GM12864 (cell line): ENCODE data around the gene URB1.
"Not testable (repeated sequence)": the region's sequence is repeated elsewhere in the genome, so short reads cannot be mapped to it uniquely, and the experiment has no call there.

ENCODE experiments used
- DNase-seq: peaks from one replicate; pipeline ENCODE4 v3.0.0-alpha.2; 2011; ENCODE audit warnings: low read depth
- H3K4me3 ChIP-seq: 2 replicates; pipeline ENCODE4 v1.5.1; 2011; ENCODE audit warnings: mild to moderate bottlenecking, low read depth, low read length, control low read depth
- CTCF ChIP-seq: IDR thresholded peaks from 2 replicates; pipeline ENCODE4 v1.5.1; 2011; ENCODE audit warnings: low read depth, mild to moderate bottlenecking, moderate library complexity, low read length, control low read depth, inconsistent platforms; ENCODE audit errors: missing control alignments

URB1 gene

GRCh38 chr21:32314806-32315205 lies 78.0 kb downstream of the URB1 start:
- TF ChIP-seq CTCF: no peak
- no peak overlapping the region for H3K4me3 ChIP-seq
- DNase-seq: no peak

- DNase-seq: no peak
- H3K4me3 ChIP-seq: no peak overlapping the region
- TF ChIP-seq CTCF: no peak
These were observed 79.8 kb downstream of the URB1 start for GRCh38 chr21:32312976-32313375.

- H3K4me3 ChIP-seq: no peak overlapping the region
- no peak for DNase-seq
- TF ChIP-seq CTCF: no peak
These were observed 80.5 kb downstream of the URB1 start for GRCh38 chr21:32312326-32312725.

GRCh38 chr21:32311621-32312020 lies 81.2 kb downstream of the URB1 start:
- H3K4me3 ChIP-seq: no peak overlapping the region
- DNase-seq: no peak
- no peak for TF ChIP-seq CTCF

DNA sequence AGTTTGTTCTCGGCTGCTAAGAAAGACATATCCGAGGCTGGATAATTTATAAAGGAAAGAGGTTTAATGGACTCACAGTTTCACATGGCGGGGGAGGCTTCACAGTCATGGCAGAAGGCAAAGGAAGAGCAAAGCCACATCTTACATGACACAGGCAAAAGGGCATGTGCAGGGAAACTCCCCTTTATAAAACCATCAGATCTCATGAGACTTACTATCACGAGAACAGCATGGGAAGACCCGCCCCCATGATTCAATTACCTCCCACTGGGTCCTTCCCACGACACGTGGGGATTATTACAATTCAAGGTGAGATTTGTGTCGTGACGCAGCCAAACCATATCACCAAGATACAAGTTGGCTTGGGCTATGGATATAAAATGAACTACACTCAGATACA lies 81.8 kb downstream of the URB1 start:
- not testable (repeated sequence) for H3K4me3 ChIP-seq, DNase-seq

DNA sequence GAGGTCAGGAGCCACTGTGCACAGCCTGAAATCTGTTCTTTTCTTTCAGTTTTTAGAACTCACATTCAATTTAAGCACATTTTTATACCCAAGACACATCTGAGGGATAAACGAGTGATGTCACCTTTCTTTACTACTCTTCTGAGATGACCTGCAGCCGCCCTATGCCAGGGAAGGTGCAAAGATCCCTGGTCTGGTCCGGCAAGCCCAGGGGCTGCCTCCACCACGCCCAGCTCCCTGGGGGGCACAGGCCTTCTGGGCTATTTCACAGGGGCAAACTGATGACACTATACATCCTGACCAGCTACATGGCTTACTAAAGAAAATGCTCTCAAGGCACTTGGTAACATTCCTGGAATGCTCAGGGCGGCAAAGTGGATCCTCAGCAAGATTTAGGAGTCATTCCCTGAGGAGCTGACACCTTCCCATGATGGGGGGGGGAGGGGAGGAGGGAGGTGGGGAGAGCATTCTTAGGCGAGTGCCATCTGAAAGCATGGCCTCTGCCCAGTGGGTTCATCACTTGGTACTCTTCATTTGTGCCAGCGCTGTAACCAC lies 82.8 kb downstream of the URB1 start:
- DNase-seq: no peak
- no peak for TF ChIP-seq CTCF
- no peak overlapping the region for H3K4me3 ChIP-seq

DNA sequence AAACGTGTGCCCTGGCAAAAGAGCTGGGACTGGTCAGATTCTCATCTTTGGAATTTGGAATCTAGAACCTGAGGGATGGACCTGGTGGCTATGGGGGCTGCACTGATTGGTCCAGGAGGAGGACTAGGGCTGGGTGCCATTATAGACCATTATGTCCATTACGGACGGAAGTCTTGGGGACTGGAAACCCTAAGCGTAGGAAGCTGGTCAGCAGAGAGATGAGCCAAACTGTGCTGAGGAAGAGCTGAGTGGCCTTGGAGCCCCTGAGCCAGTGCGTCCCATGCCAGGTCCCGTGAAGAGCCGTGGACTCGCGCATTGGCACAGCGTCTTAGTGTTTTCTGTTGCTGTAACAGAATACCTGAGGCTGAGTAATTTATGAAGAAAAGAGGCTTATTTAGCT lies 84.1 kb downstream of the URB1 start:
- no peak overlapping the region for H3K4me3 ChIP-seq
- no peak for DNase-seq
- no peak for TF ChIP-seq CTCF
